ENCODE data around the gene MT1X. TPM values are rescaled to one million over a fixed set of nuclear protein-coding genes. Genes with fewer than 3 reads are reported as not detected.
A peak's percentile ranks its signal among the peaks of the same experiment; 100 is the strongest.

MT1X gene
- total RNA-seq, 1 donor from 2014 or later = 2.3 TPM

DNA sequence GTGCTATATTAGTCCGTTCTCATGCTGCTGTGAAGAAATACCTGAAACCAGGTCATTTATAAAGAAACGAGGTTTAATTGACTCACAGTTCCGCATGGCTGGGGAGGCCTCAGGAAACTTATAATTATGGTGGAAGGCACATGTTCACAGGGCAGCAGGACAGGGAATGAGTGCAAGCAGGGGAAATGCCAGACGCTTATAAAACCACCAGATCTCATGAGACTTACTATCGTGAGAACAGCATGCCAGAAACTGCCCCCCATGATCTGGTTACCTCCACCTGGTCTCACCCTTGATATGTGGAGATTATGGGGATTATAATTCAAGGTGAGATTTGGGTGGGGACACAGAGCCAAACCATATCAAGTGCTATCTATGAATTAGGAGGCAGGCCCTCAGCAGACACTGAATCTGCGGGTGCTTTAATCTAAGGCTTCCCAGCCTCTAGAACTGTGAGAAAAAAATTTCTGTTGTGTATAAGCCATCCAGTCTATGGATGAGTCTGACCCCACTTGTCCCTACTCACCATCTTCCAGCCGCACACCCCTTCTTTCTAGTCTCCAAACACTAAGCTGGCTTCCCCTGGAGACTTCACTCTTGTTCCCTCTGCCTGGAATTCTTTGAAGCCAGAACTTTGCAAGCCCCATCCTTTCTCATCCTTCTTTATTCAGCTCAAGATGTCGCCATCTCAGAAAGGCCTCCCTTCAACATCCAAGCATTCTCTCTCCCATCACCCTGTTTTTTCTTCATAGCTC, 46.9 kb downstream of the MT1X start:
- Mint-ChIP-seq H3K4me1 (ENCODE audit: unreplicated experiment) (peaks cover 13% of the 10 kb centered on the region), H3K4me3 (ENCODE audit: unreplicated experiment) (peak overlapping the region; percentile 95), H3K27ac (ENCODE audit: unreplicated experiment) (peak overlapping the region; percentile 77), H3K9me3 (ENCODE audit: unreplicated experiment) (no peaks in the 10 kb centered on the region), H3K27me3 (ENCODE audit: unreplicated experiment) (no peaks in the 10 kb centered on the region), H3K36me3 (ENCODE audit: low read depth, unreplicated experiment) (no peaks in the 10 kb centered on the region)
- no peak for DNase-seq (ENCODE audit: low spot score)
- TF ChIP-seq, protein P1, sequence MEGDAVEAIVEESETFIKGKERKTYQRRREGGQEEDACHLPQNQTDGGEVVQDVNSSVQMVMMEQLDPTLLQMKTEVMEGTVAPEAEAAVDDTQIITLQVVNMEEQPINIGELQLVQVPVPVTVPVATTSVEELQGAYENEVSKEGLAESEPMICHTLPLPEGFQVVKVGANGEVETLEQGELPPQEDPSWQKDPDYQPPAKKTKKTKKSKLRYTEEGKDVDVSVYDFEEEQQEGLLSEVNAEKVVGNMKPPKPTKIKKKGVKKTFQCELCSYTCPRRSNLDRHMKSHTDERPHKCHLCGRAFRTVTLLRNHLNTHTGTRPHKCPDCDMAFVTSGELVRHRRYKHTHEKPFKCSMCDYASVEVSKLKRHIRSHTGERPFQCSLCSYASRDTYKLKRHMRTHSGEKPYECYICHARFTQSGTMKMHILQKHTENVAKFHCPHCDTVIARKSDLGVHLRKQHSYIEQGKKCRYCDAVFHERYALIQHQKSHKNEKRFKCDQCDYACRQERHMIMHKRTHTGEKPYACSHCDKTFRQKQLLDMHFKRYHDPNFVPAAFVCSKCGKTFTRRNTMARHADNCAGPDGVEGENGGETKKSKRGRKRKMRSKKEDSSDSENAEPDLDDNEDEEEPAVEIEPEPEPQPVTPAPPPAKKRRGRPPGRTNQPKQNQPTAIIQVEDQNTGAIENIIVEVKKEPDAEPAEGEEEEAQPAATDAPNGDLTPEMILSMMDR (IDR thresholded peaks at IDR 0.05; ENCODE audit: unreplicated experiment) = no peak

DNA sequence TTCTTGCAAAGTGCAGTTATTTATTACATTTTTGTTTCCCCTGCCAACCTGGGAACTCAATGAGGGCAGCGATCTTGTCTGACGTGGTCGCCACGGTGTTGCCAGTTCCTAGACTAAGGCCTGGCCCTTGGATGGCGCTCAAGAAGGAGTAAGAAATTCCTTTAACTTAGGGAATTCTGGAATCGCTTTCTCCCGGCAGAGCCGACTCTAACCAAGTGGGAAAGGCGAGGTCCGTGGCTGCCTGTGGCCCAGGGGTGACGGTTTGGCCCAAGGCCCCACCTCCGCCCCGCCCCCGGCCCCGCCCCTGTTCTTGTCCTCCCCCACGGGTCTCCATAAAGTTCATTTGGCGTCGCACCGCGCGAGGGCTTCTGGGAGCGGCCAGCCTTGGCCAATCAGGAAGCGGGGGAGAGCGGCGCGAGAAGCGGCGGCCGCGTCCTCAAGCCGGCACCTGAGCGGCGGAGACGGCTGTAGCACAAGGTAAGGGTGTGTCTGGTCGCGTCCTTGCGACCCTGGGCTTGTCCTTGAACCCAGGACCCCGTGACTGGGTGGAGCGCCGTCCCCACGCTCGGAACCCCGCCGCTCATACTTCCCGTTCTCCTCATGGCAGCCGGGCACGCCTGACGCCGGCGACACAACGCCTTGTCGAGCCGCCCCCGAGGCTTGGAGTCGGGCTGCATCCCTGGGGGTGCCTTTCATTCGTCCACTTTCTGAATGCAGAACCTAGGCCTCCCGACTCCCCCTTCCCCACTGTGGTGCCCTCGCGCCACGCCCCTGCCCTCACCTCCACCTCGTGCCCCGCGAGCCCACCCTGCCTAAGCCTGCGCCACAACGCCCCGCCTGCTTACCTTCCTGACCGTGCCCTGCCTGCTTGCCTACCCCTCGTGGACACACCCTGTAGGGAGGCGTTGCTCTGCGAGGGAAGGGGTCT, 47.7 kb downstream of the MT1X start, which contains the start of gene NUP93:
Gene NUP93 (plus strand): TSS at position 395 of the 928 bp plus-strand sequence. CDS start 18,119 bp downstream, outside the sequence.
- TF ChIP-seq, protein P1 (IDR thresholded peaks at IDR 0.05; ENCODE audit: unreplicated experiment) = no peak
- H3K9me3 Mint-ChIP-seq (ENCODE audit: unreplicated experiment) = no peaks in the 10 kb centered on the region
- H3K4me3 Mint-ChIP-seq (ENCODE audit: unreplicated experiment) = peak within 1 kb of the TSS; percentile 95
- no peaks in the 10 kb centered on the region for H3K36me3 Mint-ChIP-seq (ENCODE audit: low read depth, unreplicated experiment)
- H3K4me1 Mint-ChIP-seq (ENCODE audit: unreplicated experiment) = peaks cover 13% of the 10 kb centered on the region
- peak; percentile 89 for DNase-seq (ENCODE audit: low spot score)
- H3K27me3 Mint-ChIP-seq (ENCODE audit: unreplicated experiment) = no peaks in the 10 kb centered on the region
- peak within 1 kb of the TSS; percentile 77 for H3K27ac Mint-ChIP-seq (ENCODE audit: unreplicated experiment)

DNA sequence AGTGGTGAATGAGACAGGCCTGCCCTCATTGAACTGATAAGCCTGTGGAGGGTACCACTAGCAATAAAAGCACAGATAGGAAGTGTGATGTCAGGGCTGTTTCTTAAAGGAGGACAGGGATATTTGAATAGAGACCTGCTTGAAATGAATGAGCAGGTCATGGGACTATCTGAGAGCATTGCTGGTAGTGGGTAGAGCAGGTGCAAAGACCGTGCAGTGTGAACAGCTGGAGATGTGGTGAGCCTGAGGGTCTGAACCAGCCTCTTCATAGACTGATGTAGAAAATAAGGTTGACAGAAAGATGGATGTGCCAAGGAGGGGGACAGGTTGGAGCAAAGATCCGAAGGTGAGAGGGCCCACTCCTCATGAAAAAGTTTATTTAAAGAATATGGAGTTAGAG, 50.1 kb downstream of the MT1X start:
- H3K27ac Mint-ChIP-seq (ENCODE audit: unreplicated experiment) = no peak overlapping the region
- no peaks in the 10 kb centered on the region for H3K36me3 Mint-ChIP-seq (ENCODE audit: low read depth, unreplicated experiment)
- H3K4me3 Mint-ChIP-seq (ENCODE audit: unreplicated experiment) = no peak overlapping the region
- no peaks in the 10 kb centered on the region for H3K9me3 Mint-ChIP-seq (ENCODE audit: unreplicated experiment)
- H3K4me1 Mint-ChIP-seq (ENCODE audit: unreplicated experiment) = peaks cover 13% of the 10 kb centered on the region
- H3K27me3 Mint-ChIP-seq (ENCODE audit: unreplicated experiment) = no peaks in the 10 kb centered on the region
- TF ChIP-seq, protein P1 (IDR thresholded peaks at IDR 0.05; ENCODE audit: unreplicated experiment) = no peak
- no peak for DNase-seq (ENCODE audit: low spot score)

DNA sequence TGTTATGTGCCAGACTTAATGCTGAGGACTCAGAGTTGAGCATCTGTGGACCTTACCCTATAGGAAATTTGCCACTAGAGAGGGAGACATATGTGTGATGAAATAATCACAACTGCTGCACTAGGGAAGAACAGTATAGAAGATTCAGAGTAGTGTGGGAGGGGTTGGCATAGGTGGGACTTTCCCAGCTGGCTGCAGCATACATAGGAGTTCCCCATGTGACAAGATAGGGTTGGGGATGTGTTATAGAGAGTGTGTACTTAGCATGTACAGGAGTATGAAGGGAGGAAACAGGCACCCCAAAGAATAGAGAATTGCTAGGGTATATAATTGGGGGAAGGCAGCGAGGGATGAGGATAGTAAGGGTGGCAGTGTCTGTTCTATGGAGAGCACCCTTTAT, 50.6 kb downstream of the MT1X start:
- H3K27ac Mint-ChIP-seq (ENCODE audit: unreplicated experiment) = no peak overlapping the region
- TF ChIP-seq, protein P1 (IDR thresholded peaks at IDR 0.05; ENCODE audit: unreplicated experiment) = no peak
- no peaks in the 10 kb centered on the region for H3K36me3 Mint-ChIP-seq (ENCODE audit: low read depth, unreplicated experiment)
- DNase-seq (ENCODE audit: low spot score) = no peak
- no peak overlapping the region for H3K4me3 Mint-ChIP-seq (ENCODE audit: unreplicated experiment)
- no peaks in the 10 kb centered on the region for H3K9me3 Mint-ChIP-seq (ENCODE audit: unreplicated experiment)
- H3K4me1 Mint-ChIP-seq (ENCODE audit: unreplicated experiment) = peaks cover 13% of the 10 kb centered on the region
- no peaks in the 10 kb centered on the region for H3K27me3 Mint-ChIP-seq (ENCODE audit: unreplicated experiment)

Other genes starting within 250 kb of the MT1X start
- gene NUDT21, start 231.1 kb upstream of the MT1X start, total RNA-seq (ENCODE audit: unreplicated experiment) = 126 TPM
- 24.8 TPM for gene OGFOD1, start 230.9 kb upstream of the MT1X start, total RNA-seq (ENCODE audit: unreplicated experiment)
- gene BBS2, start 162.4 kb upstream of the MT1X start, total RNA-seq (ENCODE audit: unreplicated experiment) = 37.5 TPM
- not detected for gene MT4, start 117.4 kb upstream of the MT1X start, total RNA-seq (ENCODE audit: unreplicated experiment)
- not detected for gene MT3, start 92.9 kb upstream of the MT1X start, total RNA-seq (ENCODE audit: unreplicated experiment)
- gene MT2A, start 73.9 kb upstream of the MT1X start, total RNA-seq (ENCODE audit: unreplicated experiment) = 2.4 TPM
- not detected for gene MT1E, start 56.7 kb upstream of the MT1X start, total RNA-seq (ENCODE audit: unreplicated experiment)
- gene MT1M, start 49.8 kb upstream of the MT1X start, total RNA-seq (ENCODE audit: unreplicated experiment) = not detected
- not detected for gene MT1A, start 43.8 kb upstream of the MT1X start, total RNA-seq (ENCODE audit: unreplicated experiment)
- gene MT1B, start 30.6 kb upstream of the MT1X start, total RNA-seq (ENCODE audit: unreplicated experiment) = not detected
- not detected for gene MT1F, start 24.5 kb upstream of the MT1X start, total RNA-seq (ENCODE audit: unreplicated experiment)
- gene MT1G, start 14.4 kb upstream of the MT1X start, total RNA-seq (ENCODE audit: unreplicated experiment) = not detected
- gene MT1H, start 12.7 kb upstream of the MT1X start, total RNA-seq (ENCODE audit: unreplicated experiment) = not detected
- 92.9 TPM for gene NUP93, start 47.7 kb downstream of the MT1X start, total RNA-seq (ENCODE audit: unreplicated experiment)
- not detected for gene SLC12A3, start 182.7 kb downstream of the MT1X start, total RNA-seq (ENCODE audit: unreplicated experiment)
- 60.8 TPM for gene HERPUD1, start 249.7 kb downstream of the MT1X start, total RNA-seq (ENCODE audit: unreplicated experiment)